VCaP (cell line): Measurements from ENCODE around the gene NUTM2F.
"Not testable (repeated sequence)": the region's sequence is repeated elsewhere in the genome, so short reads cannot be mapped to it uniquely, and the experiment has no call there.

Experiments used
- H3K27ac ChIP-seq: fragments of 450-650 bp; 2 replicates; pipeline ENCODE4 v1.5.1; 2017
- CTCF ChIP-seq: fragments of 450-650 bp; conservative IDR thresholded peaks from 2 replicates; pipeline ENCODE4 v1.5.1; 2017; ENCODE audit warnings: mild to moderate bottlenecking, moderate library complexity

NUTM2F gene

DNA sequence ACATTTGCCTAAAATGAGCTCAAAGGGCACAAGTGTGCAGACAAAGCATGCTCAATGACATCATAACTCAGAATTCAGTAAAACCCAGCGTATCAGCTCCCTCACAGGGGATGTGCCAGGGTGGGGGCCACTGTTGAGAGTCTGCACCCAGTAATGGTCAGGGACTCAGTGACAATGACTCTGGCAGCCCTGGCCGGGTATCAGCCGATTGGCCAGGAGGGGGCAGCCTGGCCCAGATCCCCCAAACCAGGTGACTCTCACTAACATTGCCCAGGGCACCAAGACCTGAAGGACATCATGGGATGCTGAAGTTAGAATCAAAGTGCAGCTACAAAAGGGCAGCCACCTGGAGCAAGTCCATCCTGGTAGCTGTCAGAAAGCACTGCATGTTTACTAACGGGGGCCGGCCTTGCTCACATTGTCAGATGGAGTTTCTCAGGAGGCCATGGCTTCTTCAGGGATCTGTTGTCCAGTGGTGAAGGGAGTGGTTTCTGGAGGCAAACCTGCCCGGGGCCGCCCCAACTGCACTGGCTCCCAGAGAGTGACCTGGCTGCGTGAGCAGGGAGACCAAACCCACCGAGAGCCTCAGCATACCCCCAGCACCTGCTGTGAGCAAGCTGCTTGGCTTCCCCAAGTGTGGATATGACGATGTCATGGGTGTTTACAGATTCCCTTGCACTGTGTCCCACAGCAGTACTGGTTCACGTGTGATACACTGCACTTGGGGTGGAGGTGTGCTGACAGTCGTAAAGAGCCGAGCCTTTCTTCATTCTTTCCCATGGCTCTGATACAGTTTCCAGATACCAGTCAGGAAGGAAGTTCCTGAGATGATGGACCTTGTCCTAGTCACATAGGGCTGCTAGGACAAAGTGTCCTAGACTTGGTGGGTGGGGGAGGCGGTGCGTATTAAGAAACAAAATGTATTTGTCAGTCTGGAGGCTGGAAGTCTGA lies 13.1 kb downstream of the NUTM2F start:
- not testable (repeated sequence) for H3K27ac ChIP-seq

- H3K27ac ChIP-seq: no peak overlapping the region
- TF ChIP-seq CTCF: no peak
These were observed 25.1 kb downstream of the NUTM2F start for GRCh38 chr9:94303321-94303720.

DNA sequence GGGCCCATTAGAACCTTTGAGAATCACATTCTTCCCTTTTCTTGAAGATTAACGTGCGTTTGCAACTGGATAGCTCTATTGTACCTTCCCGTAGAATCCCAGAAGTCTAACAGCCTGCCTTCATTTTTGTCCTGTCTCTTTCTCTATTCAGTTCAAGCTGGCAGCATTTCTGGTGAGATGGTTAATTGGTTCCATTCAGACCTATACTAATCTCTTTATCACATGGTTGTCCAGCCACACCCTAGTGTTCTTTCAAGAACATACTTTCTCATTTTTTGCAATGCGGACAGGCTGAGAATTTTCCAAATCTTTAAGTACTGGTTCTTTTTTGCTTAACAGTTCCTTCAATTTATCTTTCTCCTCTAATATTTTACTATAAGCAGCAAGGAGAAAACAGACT lies 26.0 kb downstream of the NUTM2F start:
- no peak for TF ChIP-seq CTCF
- H3K27ac ChIP-seq: no peak overlapping the region

- TF ChIP-seq CTCF: no peak
- H3K27ac ChIP-seq: no peak overlapping the region
These were observed 26.9 kb downstream of the NUTM2F start for GRCh38 chr9:94301583-94301982.

DNA sequence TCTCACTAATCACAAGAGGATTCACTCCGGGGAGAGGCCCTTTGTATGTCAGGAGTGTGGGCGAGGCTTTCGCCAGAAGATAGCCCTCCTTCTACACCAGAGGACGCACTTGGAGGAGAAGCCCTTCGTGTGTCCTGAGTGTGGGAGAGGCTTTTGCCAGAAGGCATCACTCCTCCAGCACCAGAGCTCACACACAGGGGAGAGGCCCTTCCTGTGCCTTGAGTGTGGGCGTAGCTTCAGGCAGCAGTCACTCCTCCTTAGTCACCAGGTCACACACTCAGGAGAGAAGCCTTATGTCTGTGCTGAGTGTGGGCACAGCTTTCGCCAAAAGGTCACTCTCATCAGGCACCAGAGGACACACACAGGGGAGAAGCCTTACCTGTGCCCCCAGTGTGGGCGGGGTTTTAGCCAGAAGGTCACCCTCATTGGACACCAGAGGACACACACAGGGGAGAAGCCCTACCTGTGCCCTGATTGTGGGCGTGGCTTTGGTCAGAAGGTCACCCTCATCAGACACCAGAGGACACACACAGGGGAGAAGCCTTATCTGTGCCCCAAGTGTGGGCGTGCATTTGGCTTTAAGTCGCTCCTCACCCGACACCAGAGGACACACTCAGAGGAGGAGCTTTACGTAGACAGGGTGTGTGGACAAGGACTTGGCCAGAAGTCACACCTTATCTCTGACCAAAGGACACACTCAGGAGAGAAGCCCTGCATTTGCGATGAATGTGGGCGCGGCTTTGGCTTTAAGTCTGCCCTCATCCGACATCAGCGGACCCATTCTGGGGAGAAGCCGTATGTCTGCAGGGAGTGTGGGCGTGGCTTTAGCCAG lies 27.8 kb downstream of the NUTM2F start:
- no peak for TF ChIP-seq CTCF

GRCh38 chr9:94298949-94299599 lies 29.4 kb downstream of the NUTM2F start:
- no peak for TF ChIP-seq CTCF
- no peak overlapping the region for H3K27ac ChIP-seq

More for the DNA sequence above, 27.8 kb downstream of the NUTM2F start:
- H3K27ac ChIP-seq: no peak overlapping the region

GRCh38 chr9:94289691-94290090 lies 38.8 kb downstream of the NUTM2F start:
- TF ChIP-seq CTCF: no peak
- H3K27ac ChIP-seq: no peak overlapping the region
